SK-N-SH (cell line): ENCODE measurements around the gene TAMALIN. TPM values are rescaled to one million over a fixed set of nuclear protein-coding genes. Genes with fewer than 3 reads are reported as not detected.
A peak's percentile ranks its signal among the peaks of the same experiment; 100 is the strongest.

ENCODE experiments used
- CTCF ChIA-PET: fragments of 300-600, 350-600 bp; formaldehyde crosslinking; extraction: SDS; loops from one replicate; lab custom pipeline; 2021; lab: Yijun Ruan, JAX
- POLR2A ChIA-PET: fragments of 350-600 bp; sonication (Branson Sonifier 250); formaldehyde crosslinking; extraction: SDS; loops from one replicate; lab custom pipeline; 2020; ENCODE audit warnings: antibody characterized with exemption, inconsistent platforms; lab: Yijun Ruan, JAX
- DNase-seq: peaks from one replicate; pipeline ENCODE4 v3.0.0; 2012
- H2AFZ ChIP-seq: fragments of 200-600 bp; sonication (generic); 2 replicates; pipeline ENCODE4 v1.8.1; 2016; ENCODE audit warnings: antibody characterized with exemption, mild to moderate bottlenecking, low read depth
- H3F3A ChIP-seq: fragments of 200-600 bp; sonication (generic); replicated peaks from 2 replicates; pipeline ENCODE3; 2016; ENCODE audit warnings: antibody characterized with exemption, mild to moderate bottlenecking; ENCODE audit not compliant: insufficient read depth
- H3K27ac ChIP-seq, 2 experiments: fragments of 200-500 bp in 1 of 2; fragments of 200-600 bp in 1 of 2; sonication (Bioruptor generic) in 1 of 2; sonication (generic), shearing (Covaris generic) in 1 of 2; 2 replicates each; pipeline versions ENCODE4 v1.5.1 to v1.6.1; 2014 to 2016; ENCODE audit warnings: low read depth in 2 of 2, inconsistent platforms in 1 of 2, low read length in 1 of 2, mild to moderate bottlenecking in 1 of 2, mixed read lengths in 1 of 2
- H3K27me3 ChIP-seq: fragments of 200-600 bp; sonication (generic), shearing (Covaris generic); 2 replicates; pipeline ENCODE4 v1.6.1; 2016; ENCODE audit warnings: mixed run types; ENCODE audit not compliant: insufficient read depth
- H3K36me3 ChIP-seq, 2 experiments: fragments of 200-500 bp in 1 of 2; fragments of 200-600 bp in 1 of 2; sonication (Bioruptor generic) in 1 of 2; sonication (generic) in 1 of 2; replicated peaks in 1 of 2; 2 replicates each; pipeline versions ENCODE3 to v1.5.1; 2014 to 2016; ENCODE audit warnings: low read length in 1 of 2, mild to moderate bottlenecking in 1 of 2; ENCODE audit not compliant: insufficient read depth in 2 of 2, control insufficient read depth in 1 of 2
- H3K4me1 ChIP-seq, 2 experiments: fragments of 200-500 bp in 1 of 2; fragments of 200-600 bp in 1 of 2; sonication (Bioruptor generic) in 1 of 2; sonication (generic), shearing (Covaris generic) in 1 of 2; 2 replicates each; pipeline versions ENCODE4 v1.5.1 to v1.6.1; 2014 to 2016; ENCODE audit warnings: low read depth in 1 of 2, low read length in 1 of 2, mixed run types in 1 of 2; ENCODE audit not compliant: insufficient read depth in 2 of 2, control insufficient read depth in 1 of 2
- H3K4me2 ChIP-seq: fragments of 200-600 bp; sonication (generic), shearing (Covaris generic); 2 replicates; pipeline ENCODE4 v1.6.1; 2017; ENCODE audit warnings: mixed run types
- H3K4me3 ChIP-seq, 2 experiments: fragments of 200-500 bp in 1 of 2; fragments of 200-600 bp in 1 of 2; sonication (Bioruptor generic) in 1 of 2; sonication (generic), shearing (Covaris generic) in 1 of 2; 2 replicates each; pipeline versions ENCODE4 v1.5.1 to v1.8.1; 2014 to 2016; ENCODE audit warnings: low read depth in 2 of 2, inconsistent platforms in 1 of 2, low read length in 1 of 2, mild to moderate bottlenecking in 1 of 2, mixed read lengths in 1 of 2, moderate library complexity in 1 of 2
- H3K79me2 ChIP-seq: fragments of 200-600 bp; sonication (generic); 2 replicates; pipeline ENCODE4 v1.8.1; 2017; ENCODE audit warnings: mild to moderate bottlenecking; ENCODE audit not compliant: insufficient read depth
- H3K9ac ChIP-seq: fragments of 200-600 bp; sonication (generic); 2 replicates; pipeline ENCODE4 v1.6.1; 2017; ENCODE audit warnings: mixed run types
- H3K9me2 ChIP-seq: fragments of 200-600 bp; sonication (generic); 2 replicates; pipeline ENCODE4 v1.6.1; 2017; ENCODE audit warnings: mixed run types
- H3K9me3 ChIP-seq: fragments of 200-600 bp; sonication (generic); 2 replicates; pipeline ENCODE4 v1.6.1; 2017; ENCODE audit warnings: mixed run types, mild to moderate bottlenecking, moderate library complexity
- H4K20me1 ChIP-seq: fragments of 200-600 bp; sonication (generic); 2 replicates; pipeline ENCODE4 v1.6.1; 2017; ENCODE audit warnings: mild to moderate bottlenecking, mixed run types; ENCODE audit not compliant: insufficient read depth
- EZH2phosphoT487 ChIP-seq: fragments of 200-600 bp; sonication (generic); IDR thresholded peaks from 2 replicates; pipeline ENCODE4 v1.6.1; 2017; ENCODE audit warnings: low read depth, mixed run types, mild to moderate bottlenecking, antibody characterized with exemption, moderate library complexity, borderline replicate concordance
- FOSL2 ChIP-seq: IDR thresholded peaks from 2 replicates; pipeline ENCODE4 v1.4.0; 2012; ENCODE audit warnings: low read depth, mild to moderate bottlenecking, moderate library complexity, borderline replicate concordance
- FOXJ3 ChIP-seq: sonication (generic); formaldehyde crosslinking; IDR thresholded peaks from 2 replicates; pipeline ENCODE4 v1.5.1; 2020; ENCODE audit warnings: mild to moderate bottlenecking, missing genetic modification reagents
- FOXM1 ChIP-seq: IDR thresholded peaks from 2 replicates; pipeline ENCODE4 v1.4.0; 2012; ENCODE audit warnings: low read depth, mild to moderate bottlenecking
- GABPA ChIP-seq: IDR thresholded peaks from 2 replicates; pipeline ENCODE4 v1.4.0; 2012; ENCODE audit warnings: low read depth, mild to moderate bottlenecking
- JUND ChIP-seq: IDR thresholded peaks from 2 replicates; pipeline ENCODE4 v1.4.0; 2012
- MEF2A ChIP-seq: IDR thresholded peaks from 2 replicates; pipeline ENCODE4 v1.4.0; 2012; ENCODE audit warnings: low read depth, borderline replicate concordance
- MXI1 ChIP-seq: IDR thresholded peaks from 2 replicates; pipeline ENCODE4 v1.6.1; 2012; ENCODE audit warnings: mild to moderate bottlenecking, low read depth, low read length, improper control_type of control experiment
- NFIC ChIP-seq: IDR thresholded peaks from 2 replicates; pipeline ENCODE4 v1.4.0; 2012; ENCODE audit warnings: borderline replicate concordance
- NRF1 ChIP-seq: IDR thresholded peaks from 2 replicates; pipeline ENCODE4 v1.6.1; 2012; ENCODE audit warnings: low read depth, mild to moderate bottlenecking, low read length
- PBX3 ChIP-seq: IDR thresholded peaks from 2 replicates; pipeline ENCODE4; 2012
- POLR2AphosphoS5 ChIP-seq: IDR thresholded peaks from 2 replicates; pipeline ENCODE4 v1.6.1; 2012; ENCODE audit warnings: low read depth, low read length
- RAD21 ChIP-seq: IDR thresholded peaks from 2 replicates; pipeline ENCODE4 v1.6.1; 2012; ENCODE audit warnings: mild to moderate bottlenecking, low read length
- RCOR1 ChIP-seq: fragments of 150-350 bp; IDR thresholded peaks from 2 replicates; pipeline ENCODE4 v1.6.1; 2017; ENCODE audit warnings: antibody characterized with exemption, low read length
- RXRA ChIP-seq: IDR thresholded peaks from 2 replicates; pipeline ENCODE4 v1.4.0; 2012; ENCODE audit warnings: low read depth, mild to moderate bottlenecking, borderline replicate concordance
- SMC3 ChIP-seq: IDR thresholded peaks from 2 replicates; pipeline ENCODE4 v1.6.1; 2012; ENCODE audit warnings: low read depth, low read length, improper control_type of control experiment
- TAF1 ChIP-seq: IDR thresholded peaks from 2 replicates; pipeline ENCODE4 v1.6.1; 2012; ENCODE audit warnings: low read depth, mild to moderate bottlenecking, low read length, moderate library complexity, borderline replicate concordance
- YY1 ChIP-seq: IDR thresholded peaks from 2 replicates; pipeline ENCODE4 v1.4.0; 2012; ENCODE audit warnings: low read depth, mild to moderate bottlenecking
- ZBTB33 ChIP-seq: IDR thresholded peaks from 2 replicates; pipeline ENCODE4 v1.4.0; 2012; ENCODE audit warnings: low read depth, borderline replicate concordance
- WGBS: methylation state at CpG from one replicate; pipeline ENCODE4 v1.1.6; 2017; ENCODE audit warnings: low lambda C conversion rate; 5-methylcytosine and 5-hydroxymethylcytosine counted together
- polyA plus RNA-seq, 3 experiments: library from polyadenylated mRNA; depleted of rRNA; stranded (reverse); fragments of >200 nt; gene quantifications; 2 replicates each; pipeline ENCODE4 v1.2.3, GENCODE V29; 2012
- TF ChIP-seq, protein P1 (sequence below): IDR thresholded peaks from 2 replicates; pipeline ENCODE4 v1.4.0; 2012; ENCODE audit warnings: low read depth
- TF ChIP-seq, protein P2 (sequence below): fragments of 200-600 bp; sonication (generic); IDR thresholded peaks from 2 replicates; pipeline ENCODE4 v1.6.1; 2017; ENCODE audit warnings: antibody characterized with exemption, mild to moderate bottlenecking, moderate library complexity

TAMALIN gene
- polyA plus RNA-seq, 1 of the 3 experiments (the other 2 are of a cell fraction): 2.4 TPM

- POLR2A ChIA-PET: interaction anchor here (0.6 to 2.5 kb wide), 5 partner anchors 9 to 26 kb away, joined by 3 to 12 read pairs (median 5); partner anchors contain the start of gene TAMALIN
These were observed 17.4 kb downstream of the TAMALIN start for GRCh38 chr12:52023976-52024688.

DNA sequence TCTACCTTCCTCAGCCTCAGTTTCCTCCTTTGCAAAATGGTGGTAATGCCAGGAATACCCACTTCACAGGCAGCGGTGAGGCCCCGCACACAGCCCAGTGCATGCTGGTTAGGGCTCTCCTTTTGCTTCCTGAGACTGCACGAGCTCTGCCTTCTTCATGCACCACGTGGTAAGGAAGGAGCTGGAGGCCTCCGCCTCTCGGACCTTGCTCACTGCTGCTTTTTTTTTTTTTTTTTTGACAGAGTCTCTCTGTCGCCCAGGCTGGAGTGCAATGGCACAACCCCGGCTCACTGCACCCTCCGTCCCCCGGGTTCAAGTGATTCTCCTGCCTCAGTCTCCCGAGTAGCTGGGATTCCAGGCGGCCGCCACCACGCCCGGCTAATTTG, 18.1 kb downstream of the TAMALIN start:
- H3F3A ChIP-seq: no peaks in the 10 kb centered on the region
- POLR2A ChIA-PET: interaction anchor here (0.6 to 1.5 kb wide), 6 partner anchors 14 to 58 kb away, joined by 3 to 7 read pairs (median 4); partner anchors contain the start of genes ATG101 and TAMALIN
- H3K4me1 ChIP-seq: peaks cover 5 to 26% of the 10 kb centered on the region in 2 experiments; a peak in 2 of 4 replicates
- peak overlapping the region; percentile 96; the same call in 1 of the 2 replicates for H2AFZ ChIP-seq
- H3K36me3 ChIP-seq: no peaks in the 10 kb centered on the region
- H3K4me2 ChIP-seq: no peak overlapping the region; the same call in 1 of the 2 replicates
- no peaks in the 10 kb centered on the region for H3K79me2 ChIP-seq
- no peaks in the 10 kb centered on the region for H3K9me3 ChIP-seq
- 91% methylated on average over 15 of the region's 15 CpGs for WGBS
- peak overlapping the region in 1 of 2 experiments; percentile 69; a peak in 1 of 4 replicates for H3K27ac ChIP-seq
- H3K9ac ChIP-seq: no peak overlapping the region; the same call in 1 of the 2 replicates
- no peaks in the 10 kb centered on the region for H4K20me1 ChIP-seq
- CTCF ChIA-PET: interaction anchor here (0.6 to 30.2 kb wide), 64 partner anchors 9 to 1000 kb away, joined by 3 to 949 read pairs (median 5); partner anchors contain the start of genes ACVR1B, ANKRD33, ATG101 and NR4A1
- no peaks in the 10 kb centered on the region for H3K9me2 ChIP-seq
- no peaks in the 10 kb centered on the region for H3K27me3 ChIP-seq
- no peak overlapping the region for H3K4me3 ChIP-seq
- DNase-seq: no peak
- TF ChIP-seq SMC3 (no peak), EZH2phosphoT487 (no peak), FOXJ3 (no peak), RCOR1 (no peak), NRF1 (no peak), PBX3 (no peak), POLR2AphosphoS5 (no peak), YY1 (no peak), RXRA (no peak), MEF2A (no peak)
- TF ChIP-seq, protein P1, sequence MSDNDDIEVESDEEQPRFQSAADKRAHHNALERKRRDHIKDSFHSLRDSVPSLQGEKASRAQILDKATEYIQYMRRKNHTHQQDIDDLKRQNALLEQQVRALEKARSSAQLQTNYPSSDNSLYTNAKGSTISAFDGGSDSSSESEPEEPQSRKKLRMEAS: no peak
- TF ChIP-seq, protein P2, sequence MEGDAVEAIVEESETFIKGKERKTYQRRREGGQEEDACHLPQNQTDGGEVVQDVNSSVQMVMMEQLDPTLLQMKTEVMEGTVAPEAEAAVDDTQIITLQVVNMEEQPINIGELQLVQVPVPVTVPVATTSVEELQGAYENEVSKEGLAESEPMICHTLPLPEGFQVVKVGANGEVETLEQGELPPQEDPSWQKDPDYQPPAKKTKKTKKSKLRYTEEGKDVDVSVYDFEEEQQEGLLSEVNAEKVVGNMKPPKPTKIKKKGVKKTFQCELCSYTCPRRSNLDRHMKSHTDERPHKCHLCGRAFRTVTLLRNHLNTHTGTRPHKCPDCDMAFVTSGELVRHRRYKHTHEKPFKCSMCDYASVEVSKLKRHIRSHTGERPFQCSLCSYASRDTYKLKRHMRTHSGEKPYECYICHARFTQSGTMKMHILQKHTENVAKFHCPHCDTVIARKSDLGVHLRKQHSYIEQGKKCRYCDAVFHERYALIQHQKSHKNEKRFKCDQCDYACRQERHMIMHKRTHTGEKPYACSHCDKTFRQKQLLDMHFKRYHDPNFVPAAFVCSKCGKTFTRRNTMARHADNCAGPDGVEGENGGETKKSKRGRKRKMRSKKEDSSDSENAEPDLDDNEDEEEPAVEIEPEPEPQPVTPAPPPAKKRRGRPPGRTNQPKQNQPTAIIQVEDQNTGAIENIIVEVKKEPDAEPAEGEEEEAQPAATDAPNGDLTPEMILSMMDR: no peak

More at GRCh38 chr12:52023976-52024688, 17.4 kb downstream of the TAMALIN start:
- H3K27me3 ChIP-seq: no peaks in the 10 kb centered on the region
- no peaks in the 10 kb centered on the region for H4K20me1 ChIP-seq
- TF ChIP-seq, protein P1: no peak
- TF ChIP-seq TAF1: no peak
- no peak for TF ChIP-seq JUND
- TF ChIP-seq ZBTB33: no peak
- no peak for TF ChIP-seq NFIC
- TF ChIP-seq SMC3: no peak
- no peak for TF ChIP-seq RAD21
- TF ChIP-seq GABPA: no peak
- TF ChIP-seq FOXM1: no peak
- TF ChIP-seq NRF1: no peak
- no peak for TF ChIP-seq FOSL2
- TF ChIP-seq MXI1: no peak
- H3F3A ChIP-seq: no peaks in the 10 kb centered on the region
- 39% methylated on average over 12 of the region's 20 CpGs for WGBS
- peak overlapping the region; percentile 49 to 66 for H3K4me3 ChIP-seq
- H3K36me3 ChIP-seq: no peaks in the 10 kb centered on the region
- H2AFZ ChIP-seq: peak overlapping the region; percentile 96
- H3K4me1 ChIP-seq: peaks cover 5 to 23% of the 10 kb centered on the region in 2 experiments; a peak in 1 of 4 replicates
- H3K27ac ChIP-seq: peak overlapping the region in 1 of 2 experiments; percentile 12; a peak in 1 of 4 replicates
- CTCF ChIA-PET: interaction anchor here (0.6 to 30.2 kb wide), 29 partner anchors 11 to 1422 kb away, joined by 3 to 949 read pairs (median 7); partner anchors contain the start of genes ACVR1B, ANKRD33, ATG101 and NR4A1
- H3K9me2 ChIP-seq: no peaks in the 10 kb centered on the region
- peak overlapping the region; percentile 87 for H3K4me2 ChIP-seq
- no peaks in the 10 kb centered on the region for H3K79me2 ChIP-seq
- no peaks in the 10 kb centered on the region for H3K9me3 ChIP-seq
- DNase-seq: no peak
- H3K9ac ChIP-seq: peak overlapping the region; percentile 52; the same call in 1 of the 2 replicates
